ENCODE results near the gene WDR36. TPM values are rescaled to one million over a fixed set of nuclear protein-coding genes. Genes with fewer than 3 reads are reported as not detected.

The WDR36 gene
- total RNA-seq: 26.4 and 34.4 TPM in 2 replicates

DNA sequence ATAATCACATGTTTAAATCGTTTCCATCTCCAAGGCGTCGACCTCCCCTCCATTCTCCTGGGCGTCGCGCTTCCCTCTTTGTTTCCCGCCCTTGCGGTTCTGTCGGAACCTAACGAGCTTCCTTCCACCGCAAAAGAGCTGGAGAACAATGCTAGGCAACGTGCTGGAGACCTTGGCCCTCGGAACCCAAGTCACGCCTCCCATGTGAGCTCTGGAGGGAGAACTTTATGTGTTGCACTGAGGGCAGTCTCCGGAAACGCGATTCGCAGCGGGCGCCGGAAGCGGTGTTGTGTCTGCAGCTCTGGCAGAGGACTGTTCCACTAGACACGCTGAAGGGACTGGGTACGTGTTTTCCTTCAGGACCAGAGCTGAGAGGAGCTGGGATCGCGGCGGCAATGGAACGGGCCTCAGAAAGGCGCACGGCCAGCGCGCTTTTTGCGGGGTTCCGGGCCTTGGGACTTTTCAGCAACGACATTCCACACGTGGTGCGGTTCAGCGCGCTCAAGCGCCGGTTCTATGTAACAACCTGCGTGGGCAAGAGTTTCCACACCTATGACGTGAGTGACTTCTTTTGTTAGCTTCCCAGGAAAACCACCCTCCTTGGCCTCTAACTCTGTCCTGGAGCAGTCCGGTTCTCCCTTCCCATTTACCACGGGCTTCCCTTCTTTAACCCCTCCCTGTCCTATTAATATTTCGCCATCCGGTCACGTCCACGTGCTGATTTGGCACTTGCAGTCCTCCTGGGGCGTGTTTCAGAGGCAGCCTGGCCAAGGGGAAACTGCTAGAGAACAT, at the start of gene WDR36:
Gene WDR36, plus strand, starts transcription at position 287 of the 792 bp plus-strand sequence. Its CDS starts 109 bp downstream, at position 396.

DNA sequence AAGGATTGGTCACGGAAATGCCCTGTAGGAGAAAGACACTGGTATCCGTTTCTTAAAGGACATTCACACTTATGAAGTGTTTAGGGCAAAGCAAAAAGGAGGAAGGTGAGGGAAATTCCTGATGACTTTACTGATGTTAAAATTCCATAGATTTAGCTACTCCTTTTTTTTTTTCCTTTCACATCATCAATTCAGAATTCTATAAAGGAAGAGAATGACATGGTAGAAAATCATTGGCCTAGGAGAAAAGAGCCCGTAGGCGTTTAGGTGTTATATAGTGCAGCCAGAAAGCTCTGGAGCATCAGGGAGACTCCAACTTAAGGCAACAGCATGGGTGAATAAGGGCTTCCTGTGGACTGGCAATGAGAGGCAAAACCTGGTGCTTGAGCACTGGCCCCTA, 20.7 kb upstream of the WDR36 start, which contains the start of gene TSLP:
Gene TSLP, plus strand, starts transcription at position 301 of the 400 bp plus-strand sequence. CDS start 178 bp downstream, outside the sequence.

Other genes starting within 250 kb of the WDR36 start
- gene TSLP, start 20.6 kb upstream of the WDR36 start, total RNA-seq: 0.13 TPM in 1 of 2 replicates, not detected in the other
- gene CAMK4, start 132.0 kb downstream of the WDR36 start, total RNA-seq: 0.34 and 1.3 TPM in 2 replicates